Glutamatergic neuron (in vitro differentiated cells): ENCODE measurements around the gene NEGR1. TPM values are rescaled to one million over a fixed set of nuclear protein-coding genes. Genes with fewer than 3 reads are reported as not detected.

ENCODE experiments used
- DNase-seq: peaks from one replicate; pipeline ENCODE4 v3.0.0; 2022
- H3K27ac Mint-ChIP-seq: one replicate; pipeline ENCODE4 v1.8.0; 2020; ENCODE audit warnings: mild to moderate bottlenecking, mixed read lengths, inconsistent platforms; ENCODE audit not compliant: unreplicated experiment
- H3K27me3 Mint-ChIP-seq: one replicate; pipeline ENCODE4 v1.8.0; 2020; ENCODE audit warnings: mild to moderate bottlenecking, moderate library complexity, mixed read lengths, inconsistent platforms; ENCODE audit not compliant: unreplicated experiment
- H3K36me3 Mint-ChIP-seq: one replicate; pipeline ENCODE4 v1.8.0; 2020; ENCODE audit warnings: mild to moderate bottlenecking, mixed read lengths, inconsistent platforms; ENCODE audit not compliant: unreplicated experiment
- H3K4me1 Mint-ChIP-seq: one replicate; pipeline ENCODE4 v1.8.0; 2020; ENCODE audit warnings: mild to moderate bottlenecking, low read depth, mixed read lengths, inconsistent platforms; ENCODE audit not compliant: unreplicated experiment
- H3K4me3 Mint-ChIP-seq: one replicate; pipeline ENCODE4 v1.8.0; 2020; ENCODE audit warnings: mild to moderate bottlenecking, mixed read lengths, inconsistent platforms; ENCODE audit not compliant: unreplicated experiment
- H3K9me3 Mint-ChIP-seq: one replicate; pipeline ENCODE4 v1.8.0; 2020; ENCODE audit warnings: mild to moderate bottlenecking, moderate library complexity, mixed read lengths, inconsistent platforms; ENCODE audit not compliant: unreplicated experiment
- total RNA-seq: library from RNA; stranded (reverse); fragmentation: NEBNext Ultra II Directional; extraction: Animal tissue kit (Norgen Biotek cat#: 25700); gene quantifications from one replicate; pipeline ENCODE4 v1.2.1, GENCODE V29; 2021; ENCODE audit not compliant: unreplicated experiment
- TF ChIP-seq, protein P1 (sequence below): fragments of 200-600 bp; sonication (generic); IDR thresholded peaks from one replicate; pipeline ENCODE4 v1.5.0; 2021; ENCODE audit not compliant: partially characterized antibody, unreplicated experiment

Gene NEGR1
- total RNA-seq, 1 donor from 2014 or later = 0.51 TPM

DNA sequence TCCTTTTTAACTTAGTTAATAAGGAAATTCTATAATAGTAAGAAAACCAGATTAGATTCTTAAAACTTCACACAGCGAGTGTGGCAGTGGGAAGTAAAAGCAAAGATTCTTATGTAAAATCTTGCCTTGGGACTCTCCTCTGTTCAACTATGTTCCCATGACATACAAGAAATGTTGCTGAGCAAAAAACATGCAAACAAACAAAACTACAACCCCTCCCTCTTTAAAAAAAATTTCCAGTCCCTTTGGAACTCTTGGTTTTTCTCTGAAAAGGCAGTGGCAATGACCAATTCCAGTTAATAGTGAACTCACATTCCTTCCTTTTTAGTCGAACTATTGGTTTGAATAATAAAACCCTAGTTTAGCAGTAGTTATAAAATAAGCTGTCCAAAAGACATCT is 748.4 kb downstream of the NEGR1 start:
- no peak for DNase-seq
- H3K27ac Mint-ChIP-seq = no peak overlapping the region
- no peaks in the 10 kb centered on the region for H3K4me1 Mint-ChIP-seq
- H3K36me3 Mint-ChIP-seq = no peaks in the 10 kb centered on the region
- H3K9me3 Mint-ChIP-seq = no peaks in the 10 kb centered on the region
- no peaks in the 10 kb centered on the region for H3K27me3 Mint-ChIP-seq
- H3K4me3 Mint-ChIP-seq = no peak overlapping the region
- TF ChIP-seq, protein P1, sequence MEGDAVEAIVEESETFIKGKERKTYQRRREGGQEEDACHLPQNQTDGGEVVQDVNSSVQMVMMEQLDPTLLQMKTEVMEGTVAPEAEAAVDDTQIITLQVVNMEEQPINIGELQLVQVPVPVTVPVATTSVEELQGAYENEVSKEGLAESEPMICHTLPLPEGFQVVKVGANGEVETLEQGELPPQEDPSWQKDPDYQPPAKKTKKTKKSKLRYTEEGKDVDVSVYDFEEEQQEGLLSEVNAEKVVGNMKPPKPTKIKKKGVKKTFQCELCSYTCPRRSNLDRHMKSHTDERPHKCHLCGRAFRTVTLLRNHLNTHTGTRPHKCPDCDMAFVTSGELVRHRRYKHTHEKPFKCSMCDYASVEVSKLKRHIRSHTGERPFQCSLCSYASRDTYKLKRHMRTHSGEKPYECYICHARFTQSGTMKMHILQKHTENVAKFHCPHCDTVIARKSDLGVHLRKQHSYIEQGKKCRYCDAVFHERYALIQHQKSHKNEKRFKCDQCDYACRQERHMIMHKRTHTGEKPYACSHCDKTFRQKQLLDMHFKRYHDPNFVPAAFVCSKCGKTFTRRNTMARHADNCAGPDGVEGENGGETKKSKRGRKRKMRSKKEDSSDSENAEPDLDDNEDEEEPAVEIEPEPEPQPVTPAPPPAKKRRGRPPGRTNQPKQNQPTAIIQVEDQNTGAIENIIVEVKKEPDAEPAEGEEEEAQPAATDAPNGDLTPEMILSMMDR = no peak

DNA sequence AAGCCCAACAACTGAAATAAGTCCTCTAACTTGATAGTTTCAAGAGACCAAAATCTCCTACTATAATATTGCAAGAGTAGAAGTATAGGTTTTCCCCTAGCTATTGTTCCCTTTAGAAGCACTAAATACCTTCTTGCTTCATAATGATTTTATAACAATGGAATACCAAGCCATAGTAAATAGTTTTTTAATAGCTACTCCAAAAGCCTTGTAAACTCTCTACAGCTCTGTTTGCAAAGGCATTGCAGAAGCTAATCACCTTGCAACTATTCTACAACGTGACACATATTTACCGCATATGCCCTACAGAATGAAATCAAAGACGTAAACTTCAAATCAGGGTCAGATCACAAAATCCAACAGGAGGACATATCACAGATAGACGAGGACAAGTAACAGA is 750.0 kb downstream of the NEGR1 start:
- no peak for DNase-seq
- no peak overlapping the region for H3K4me3 Mint-ChIP-seq
- H3K9me3 Mint-ChIP-seq = no peaks in the 10 kb centered on the region
- TF ChIP-seq, protein P1 = no peak
- no peaks in the 10 kb centered on the region for H3K27me3 Mint-ChIP-seq
- H3K4me1 Mint-ChIP-seq = no peaks in the 10 kb centered on the region
- no peaks in the 10 kb centered on the region for H3K36me3 Mint-ChIP-seq
- H3K27ac Mint-ChIP-seq = no peak overlapping the region

DNA sequence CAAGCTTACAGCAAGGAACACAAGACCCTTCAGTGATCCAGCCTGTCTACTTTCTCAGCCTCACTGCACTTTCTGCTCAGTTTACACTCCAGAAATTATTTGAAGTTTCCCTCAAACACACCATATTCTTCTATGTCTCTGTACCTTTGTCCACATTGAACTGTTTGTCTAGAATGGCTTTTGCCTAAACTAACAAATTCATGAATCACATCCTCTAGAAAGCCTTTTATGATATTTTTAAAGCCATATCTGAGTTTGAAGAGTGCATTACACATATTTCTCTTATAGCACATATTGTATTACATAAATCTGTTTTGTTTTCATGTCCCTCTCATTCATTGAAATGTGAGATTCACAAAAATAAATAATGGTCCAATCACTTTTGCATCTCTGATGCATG is 755.5 kb downstream of the NEGR1 start:
- no peaks in the 10 kb centered on the region for H3K4me1 Mint-ChIP-seq
- H3K27me3 Mint-ChIP-seq = no peaks in the 10 kb centered on the region
- TF ChIP-seq, protein P1 = no peak
- no peak overlapping the region for H3K27ac Mint-ChIP-seq
- no peaks in the 10 kb centered on the region for H3K9me3 Mint-ChIP-seq
- no peaks in the 10 kb centered on the region for H3K36me3 Mint-ChIP-seq
- no peak for DNase-seq
- no peak overlapping the region for H3K4me3 Mint-ChIP-seq

DNA sequence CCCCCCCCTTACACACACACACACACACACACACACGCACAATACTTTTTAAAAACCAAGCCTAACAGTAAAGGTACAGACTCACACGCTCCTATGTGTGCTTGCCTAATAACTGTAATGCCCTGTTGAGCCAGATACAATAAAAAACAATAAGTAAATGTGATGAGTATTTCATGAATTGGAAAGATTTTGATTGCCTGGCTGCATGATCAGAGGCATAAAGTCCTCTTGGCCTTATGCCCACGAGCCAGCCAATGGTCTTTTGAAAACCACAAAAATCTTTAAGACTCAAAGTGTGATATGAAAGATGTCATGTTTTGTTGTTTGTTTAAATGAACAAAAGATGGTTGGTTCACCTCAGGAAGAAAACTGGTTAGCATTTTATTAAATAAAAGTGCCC is 759.6 kb downstream of the NEGR1 start:
- H3K9me3 Mint-ChIP-seq = no peaks in the 10 kb centered on the region
- DNase-seq = no peak
- TF ChIP-seq, protein P1 = no peak
- H3K27ac Mint-ChIP-seq = no peak overlapping the region
- H3K36me3 Mint-ChIP-seq = no peaks in the 10 kb centered on the region
- no peaks in the 10 kb centered on the region for H3K27me3 Mint-ChIP-seq
- H3K4me1 Mint-ChIP-seq = no peaks in the 10 kb centered on the region
- H3K4me3 Mint-ChIP-seq = no peak overlapping the region

DNA sequence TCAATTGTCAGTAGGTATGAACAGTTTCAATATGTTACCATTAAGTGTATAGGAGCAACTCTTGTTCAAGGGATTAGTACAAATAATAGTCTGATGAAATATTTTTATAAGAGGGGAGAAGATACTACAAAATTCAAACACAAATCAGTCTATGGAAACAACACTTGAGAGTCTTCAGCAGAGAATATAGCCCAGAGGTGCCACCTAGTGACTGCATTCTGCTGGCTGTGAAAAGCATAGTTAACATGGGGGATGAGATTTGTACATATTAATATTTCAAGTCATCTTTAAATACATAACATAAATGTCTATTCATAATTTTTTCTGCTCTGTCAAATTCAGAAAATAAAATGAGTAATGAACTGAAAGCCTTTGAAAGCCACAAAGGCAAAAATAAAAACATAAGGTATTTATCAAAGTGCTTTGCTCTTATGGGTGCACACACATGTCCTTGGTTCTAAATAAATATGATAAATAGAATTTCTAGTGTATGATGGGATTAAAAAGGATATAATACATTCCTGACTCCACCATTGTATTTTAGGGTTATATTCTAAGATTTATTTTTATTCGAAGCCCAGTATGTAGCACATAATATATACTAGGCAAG is 760.6 kb downstream of the NEGR1 start:
- Mint-ChIP-seq H3K4me1 (no peaks in the 10 kb centered on the region), H3K27me3 (no peaks in the 10 kb centered on the region), H3K9me3 (no peaks in the 10 kb centered on the region), H3K27ac (no peak overlapping the region), H3K4me3 (no peak overlapping the region), H3K36me3 (no peaks in the 10 kb centered on the region)
- TF ChIP-seq, protein P1 = peak; percentile 53
- DNase-seq = peak; percentile 47
